NCI-H128 (cell line): Measurements from ENCODE around the gene ENGASE.
"Not testable (repeated sequence)": the region's sequence is repeated elsewhere in the genome, so short reads cannot be mapped to it uniquely, and the experiment has no call there.

Experiments used
- DNase-seq: peaks from one replicate; lab custom pipeline; 2025; ENCODE audit not compliant: unreplicated experiment; lab: John Stamatoyannopoulos, UW

ENGASE gene, protein sequence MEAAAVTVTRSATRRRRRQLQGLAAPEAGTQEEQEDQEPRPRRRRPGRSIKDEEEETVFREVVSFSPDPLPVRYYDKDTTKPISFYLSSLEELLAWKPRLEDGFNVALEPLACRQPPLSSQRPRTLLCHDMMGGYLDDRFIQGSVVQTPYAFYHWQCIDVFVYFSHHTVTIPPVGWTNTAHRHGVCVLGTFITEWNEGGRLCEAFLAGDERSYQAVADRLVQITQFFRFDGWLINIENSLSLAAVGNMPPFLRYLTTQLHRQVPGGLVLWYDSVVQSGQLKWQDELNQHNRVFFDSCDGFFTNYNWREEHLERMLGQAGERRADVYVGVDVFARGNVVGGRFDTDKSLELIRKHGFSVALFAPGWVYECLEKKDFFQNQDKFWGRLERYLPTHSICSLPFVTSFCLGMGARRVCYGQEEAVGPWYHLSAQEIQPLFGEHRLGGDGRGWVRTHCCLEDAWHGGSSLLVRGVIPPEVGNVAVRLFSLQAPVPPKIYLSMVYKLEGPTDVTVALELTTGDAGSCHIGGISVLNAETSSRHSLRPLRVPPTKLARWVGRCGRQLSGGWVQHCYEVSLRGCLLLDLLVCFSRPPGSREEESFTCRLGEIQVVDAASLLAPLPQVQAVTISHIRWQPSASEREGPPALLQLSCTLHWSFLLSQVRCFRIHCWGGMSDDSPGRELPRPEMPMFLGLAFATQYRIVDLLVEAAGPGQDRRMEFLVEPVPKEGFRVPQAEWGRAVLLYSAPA

DNA sequence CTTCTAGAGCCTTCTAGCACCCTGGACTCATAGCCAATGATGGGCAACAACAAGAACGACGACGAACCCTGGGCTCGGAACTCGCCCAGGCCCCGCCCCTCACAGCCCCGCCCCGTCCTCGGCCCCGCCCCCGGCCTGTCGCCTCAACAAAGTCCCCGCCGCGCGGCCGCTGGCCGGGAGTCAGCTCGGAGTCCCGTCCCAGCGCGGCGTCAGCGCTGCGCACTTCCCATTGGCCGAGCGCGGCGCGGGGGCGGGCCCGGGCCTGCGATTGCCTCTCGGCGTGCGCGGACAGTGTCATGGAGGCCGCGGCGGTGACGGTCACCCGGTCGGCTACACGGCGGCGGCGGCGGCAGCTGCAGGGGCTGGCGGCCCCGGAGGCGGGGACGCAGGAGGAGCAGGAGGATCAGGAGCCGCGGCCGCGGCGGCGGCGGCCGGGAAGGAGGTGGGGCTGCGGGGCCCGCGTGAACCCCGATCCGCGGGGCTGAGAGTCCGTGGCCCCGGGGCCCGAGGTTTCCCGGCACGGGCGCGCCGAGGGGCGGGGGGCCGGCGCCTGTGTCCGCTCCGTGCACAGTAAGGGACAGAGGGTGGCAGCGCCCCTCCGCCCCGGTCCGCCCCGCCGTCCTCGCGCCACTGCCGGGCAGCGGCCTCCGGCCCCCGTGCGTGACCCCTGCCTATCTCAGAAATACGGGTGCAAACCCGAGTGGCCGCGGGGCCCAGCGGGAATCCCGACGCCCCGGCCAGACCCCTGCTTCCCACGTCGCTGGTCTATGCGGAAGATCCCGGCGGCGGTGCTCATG, at the start of gene ENGASE:
ENGASE (plus strand) TSS at position 176 of the 797 bp plus-strand sequence; CDS start at position 297, 121 bp downstream.
- DNase-seq = peak; percentile 50

DNA sequence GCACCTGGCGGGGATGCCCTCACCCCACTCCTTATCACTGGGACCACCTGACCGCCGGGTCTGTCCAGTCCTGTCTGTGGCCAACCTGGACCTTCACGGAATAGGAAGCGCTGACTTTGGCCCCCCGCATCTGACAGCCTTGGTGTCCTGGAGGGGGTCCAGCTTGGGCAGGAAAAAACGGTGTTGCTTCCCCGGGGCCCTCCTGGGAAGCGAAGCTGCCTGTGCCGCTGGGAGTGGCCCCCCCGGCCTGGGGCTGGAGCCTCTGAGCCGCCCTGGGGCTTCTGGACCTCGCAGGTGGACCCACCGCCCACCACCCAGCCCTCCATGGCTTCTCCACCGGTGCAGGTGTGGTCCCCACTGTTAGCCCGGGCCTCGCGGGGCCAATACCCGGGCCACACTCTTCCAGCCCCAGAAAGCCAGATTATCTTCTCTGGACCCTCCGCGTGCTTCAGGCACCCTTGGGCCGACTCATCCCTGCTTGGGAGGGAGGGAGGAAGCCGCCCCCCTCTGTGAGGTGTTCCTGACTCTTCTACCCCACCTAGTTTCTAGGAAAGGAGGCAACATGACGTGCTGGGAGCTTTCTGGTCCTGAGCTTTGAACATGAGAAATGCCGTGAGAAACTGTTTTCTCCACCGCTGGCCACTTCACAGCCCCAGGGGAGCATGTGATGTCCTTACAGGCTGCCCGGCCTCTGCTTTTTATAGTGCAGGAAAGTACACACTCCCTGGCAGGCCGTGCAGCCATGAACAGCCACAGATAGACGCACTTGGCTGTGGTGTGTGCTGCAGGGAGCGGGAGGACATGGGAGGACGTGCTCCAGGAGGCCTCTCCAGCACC, 49.5 kb upstream of the ENGASE start:
- no peak for DNase-seq

DNA sequence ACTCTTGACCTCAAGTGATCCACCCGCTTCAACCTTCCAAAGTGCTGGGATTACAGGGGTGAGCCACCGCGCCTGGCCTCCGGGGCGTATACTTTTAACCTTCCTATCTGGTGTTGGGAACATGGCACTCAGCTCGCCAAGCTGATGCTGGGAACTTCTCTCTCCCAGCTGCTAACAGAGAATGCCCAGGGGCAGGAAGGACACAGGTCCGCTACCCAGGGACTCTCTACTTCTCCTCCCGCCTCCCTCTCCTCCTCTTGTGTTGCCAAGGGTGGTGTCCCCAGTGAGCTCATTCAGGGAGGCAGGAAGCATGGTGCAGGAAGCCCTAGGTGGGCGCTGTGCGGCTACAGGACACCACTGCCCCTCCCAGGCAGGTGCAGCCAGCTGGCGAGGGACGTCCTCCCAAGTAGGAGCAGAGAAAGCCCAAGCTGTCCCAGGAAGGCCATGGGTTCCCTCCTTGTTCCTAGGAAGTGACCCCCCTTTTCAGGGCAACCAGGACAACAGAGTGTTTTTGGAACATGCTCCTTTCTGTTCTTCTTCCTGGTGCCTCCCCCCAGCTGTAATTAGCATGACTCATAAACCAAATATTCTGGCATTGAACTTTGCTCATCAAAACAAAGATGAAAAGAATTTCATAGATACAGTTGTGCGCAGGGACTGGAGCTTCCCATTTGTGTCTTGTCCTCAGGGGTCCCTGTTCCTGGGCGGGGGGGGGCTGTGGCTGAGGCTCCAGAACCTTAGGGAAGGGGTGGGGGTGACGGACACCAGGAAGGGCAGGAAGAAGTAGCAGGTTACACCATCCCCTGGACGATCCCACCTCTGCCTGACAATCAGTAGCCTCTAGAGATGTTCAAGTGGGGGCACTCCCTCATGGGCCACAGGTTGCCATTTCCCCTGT, 48.0 kb upstream of the ENGASE start:
- DNase-seq = no peak

DNA sequence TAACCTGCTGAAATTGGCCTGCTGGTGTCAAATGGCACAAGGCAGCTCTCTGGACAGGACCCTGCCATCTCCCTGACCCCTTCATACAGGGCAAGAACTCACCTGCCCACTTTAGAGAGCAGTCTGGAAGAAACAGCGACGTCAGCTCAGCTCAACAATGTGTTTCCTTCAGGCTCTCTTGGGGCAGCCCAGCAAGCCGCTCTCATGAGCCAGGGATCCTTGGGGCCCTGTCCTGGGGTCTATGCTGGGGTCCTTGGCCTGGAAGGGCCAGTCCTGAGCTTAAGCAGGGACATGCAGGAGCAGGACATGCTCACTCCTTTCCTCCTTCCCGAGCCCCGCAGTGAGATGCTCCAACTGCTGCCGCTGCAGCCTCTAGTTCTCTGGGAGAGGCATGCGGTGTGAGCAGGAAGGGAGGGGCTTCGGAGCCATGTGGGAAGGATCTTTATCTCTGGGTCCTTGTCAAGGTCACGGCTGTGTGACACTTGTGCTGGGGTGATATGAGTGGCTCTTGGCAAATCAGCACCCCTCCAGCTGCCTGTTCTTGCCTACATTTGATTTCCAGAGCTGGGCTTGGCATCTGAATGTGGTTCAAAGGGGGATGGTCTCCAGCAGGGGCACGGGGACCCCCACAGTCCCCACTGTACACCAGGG, 47.2 kb upstream of the ENGASE start:
- DNase-seq = no peak

DNA sequence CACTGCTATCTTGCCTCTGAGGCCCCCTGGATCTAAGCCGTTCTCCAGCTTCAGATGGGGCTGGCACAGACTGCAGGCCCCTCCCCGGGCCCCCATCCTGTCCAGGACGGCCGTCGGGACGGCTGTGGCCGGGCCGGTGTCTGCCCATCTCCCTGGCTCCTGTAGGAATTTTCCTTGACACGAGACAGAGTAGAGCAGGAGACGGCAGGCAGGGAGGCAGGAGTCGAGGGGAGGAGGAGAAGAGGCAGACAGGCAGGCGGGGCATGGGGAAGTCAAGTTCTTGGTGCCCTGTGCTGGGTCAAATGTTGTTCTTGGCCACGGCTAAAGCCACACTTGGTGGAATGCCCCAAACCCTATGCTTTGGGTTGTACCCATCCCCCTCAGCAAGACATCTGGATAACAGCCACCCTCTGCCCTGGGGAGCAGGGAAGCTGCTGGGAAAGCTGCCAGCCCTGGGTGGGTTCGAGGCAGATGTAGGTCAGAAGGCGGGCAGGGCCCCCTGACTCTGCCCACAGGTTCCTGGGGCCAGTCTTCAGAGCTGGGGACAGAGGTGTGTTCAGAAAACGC, 46.6 kb upstream of the ENGASE start:
- DNase-seq = no peak

DNA sequence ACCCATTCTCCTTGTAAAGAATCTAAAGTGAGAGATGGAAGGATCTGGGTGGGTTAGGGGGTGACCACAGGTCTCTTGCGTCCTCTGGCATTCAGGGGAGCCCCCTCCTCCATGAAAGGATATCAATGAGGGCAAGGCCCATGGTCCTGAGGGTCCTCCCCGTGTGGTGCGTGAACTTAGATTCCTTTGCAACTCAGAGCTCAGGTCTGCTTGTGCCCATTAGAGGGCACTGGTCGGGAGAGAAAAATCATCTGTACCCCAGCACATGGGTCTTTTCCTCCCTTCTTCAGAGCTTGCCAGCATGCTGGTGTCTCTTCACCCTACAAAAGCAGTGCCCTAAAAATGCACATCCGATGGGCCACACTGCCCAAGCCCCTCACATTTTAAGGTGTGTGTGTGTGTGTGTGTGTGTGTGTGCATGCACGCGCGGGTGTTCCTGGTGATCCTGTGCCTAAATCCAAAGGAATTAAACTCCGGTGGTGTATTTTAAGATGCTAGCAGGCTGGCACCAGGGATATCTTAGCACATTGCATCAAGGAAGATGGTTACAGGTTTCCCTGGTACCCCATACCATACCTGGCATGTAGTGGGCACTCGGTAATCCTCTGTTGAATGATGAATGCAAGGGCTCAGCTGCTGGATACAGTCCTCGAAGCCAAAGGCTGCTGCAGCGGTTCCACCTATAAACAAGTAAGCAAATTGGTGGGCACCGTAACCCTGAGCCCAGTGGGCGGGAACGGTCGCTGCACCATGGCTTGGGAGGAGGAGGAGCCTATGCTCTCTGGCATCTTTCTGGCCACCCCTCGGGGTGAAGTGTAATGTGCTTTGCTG, 45.9 kb upstream of the ENGASE start:
- DNase-seq = no peak

DNA sequence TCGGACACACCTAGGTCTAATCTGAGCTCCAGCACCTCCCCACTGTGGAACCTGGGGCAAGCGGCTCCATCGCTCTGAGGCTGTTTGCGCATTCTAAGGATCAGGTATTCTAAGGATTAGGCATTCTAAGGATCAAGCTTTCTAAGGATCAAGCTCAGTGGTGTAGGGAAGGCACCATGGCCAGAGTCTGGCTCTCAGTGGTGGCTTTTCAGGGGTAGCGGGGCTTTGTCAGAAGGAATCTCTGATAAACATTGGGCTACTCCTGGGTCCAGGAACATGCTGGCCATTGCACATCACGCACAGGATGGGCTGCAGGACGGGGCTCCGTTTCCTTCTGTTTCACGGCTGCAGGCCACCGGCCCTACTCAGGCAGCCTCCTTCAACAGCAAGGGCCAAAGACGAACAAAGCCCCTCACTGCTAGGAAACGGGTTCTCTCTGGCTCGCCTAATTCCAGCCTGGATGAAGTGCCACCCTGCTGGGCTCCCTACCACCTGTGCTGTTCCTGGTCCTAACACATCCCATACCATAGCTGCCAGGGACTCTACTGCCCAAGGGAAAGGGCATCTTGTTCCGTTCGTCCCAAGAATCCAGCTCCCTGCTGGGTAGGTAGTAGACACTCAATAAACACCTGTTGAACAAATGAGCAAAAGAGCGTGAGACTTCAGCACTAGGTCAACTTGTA, 45.2 kb upstream of the ENGASE start:
- DNase-seq = no peak

DNA sequence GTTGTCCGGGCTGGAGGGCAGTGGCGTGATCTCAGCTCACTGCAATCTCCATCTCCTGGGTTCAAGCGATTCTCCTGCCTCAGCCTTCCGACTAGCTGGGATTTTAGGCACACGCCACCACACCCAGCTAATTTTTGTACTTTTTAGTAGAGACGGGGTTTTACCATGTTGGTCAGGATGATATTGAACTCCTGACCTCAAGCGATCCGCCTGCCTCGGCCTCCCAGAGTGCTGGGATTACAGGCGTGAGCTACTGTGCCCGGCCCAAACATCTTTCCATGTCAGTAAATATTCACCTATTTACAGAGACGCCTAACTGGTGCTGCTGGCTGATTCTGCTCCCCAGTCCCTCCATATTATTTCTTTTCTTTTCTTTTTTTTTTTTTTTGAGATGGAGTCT, 44.0 kb upstream of the ENGASE start:
- DNase-seq = not testable (repeated sequence)

DNA sequence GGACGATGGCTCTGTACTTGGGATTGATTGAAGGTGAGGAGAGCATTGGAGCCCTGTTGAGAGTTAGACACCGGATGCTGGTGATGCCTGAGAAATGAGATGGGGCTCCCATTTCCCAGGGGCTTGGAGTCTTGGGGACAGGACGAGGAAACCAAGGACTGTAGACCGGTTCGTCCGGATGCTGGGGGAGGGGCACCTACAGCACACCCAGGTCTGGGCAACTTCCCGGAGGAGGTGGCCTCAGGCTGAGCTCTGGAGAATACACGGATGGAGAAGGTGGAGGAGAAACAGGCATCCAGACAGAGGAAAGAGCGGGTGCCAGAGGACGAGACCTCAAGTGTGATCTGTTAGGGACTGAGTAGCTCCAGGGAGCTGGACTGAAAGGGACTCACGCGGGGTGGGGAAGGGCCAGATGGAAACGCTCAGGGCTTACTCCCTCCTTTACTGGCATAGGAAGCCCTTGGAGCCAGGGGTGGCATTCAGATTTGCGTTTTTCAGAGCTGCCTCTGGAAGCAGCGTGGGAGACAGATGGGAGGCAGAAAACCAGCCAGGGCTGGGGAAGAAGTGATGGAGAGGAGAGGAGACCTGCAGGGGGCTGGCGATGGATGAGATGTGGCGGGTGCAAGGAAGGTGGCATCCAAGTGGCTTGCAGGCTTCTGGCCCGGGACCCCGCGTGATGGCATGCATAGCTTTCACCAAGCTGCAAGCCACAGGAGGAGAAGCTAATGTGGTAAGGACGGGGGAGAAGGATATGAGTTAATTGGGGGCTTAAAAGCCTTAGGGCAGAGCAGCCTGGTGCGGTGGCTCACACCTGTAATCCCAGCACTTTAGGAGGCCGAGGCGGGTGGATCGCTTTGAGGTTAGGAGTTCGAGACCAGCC, 42.4 kb upstream of the ENGASE start:
- no peak for DNase-seq

DNA sequence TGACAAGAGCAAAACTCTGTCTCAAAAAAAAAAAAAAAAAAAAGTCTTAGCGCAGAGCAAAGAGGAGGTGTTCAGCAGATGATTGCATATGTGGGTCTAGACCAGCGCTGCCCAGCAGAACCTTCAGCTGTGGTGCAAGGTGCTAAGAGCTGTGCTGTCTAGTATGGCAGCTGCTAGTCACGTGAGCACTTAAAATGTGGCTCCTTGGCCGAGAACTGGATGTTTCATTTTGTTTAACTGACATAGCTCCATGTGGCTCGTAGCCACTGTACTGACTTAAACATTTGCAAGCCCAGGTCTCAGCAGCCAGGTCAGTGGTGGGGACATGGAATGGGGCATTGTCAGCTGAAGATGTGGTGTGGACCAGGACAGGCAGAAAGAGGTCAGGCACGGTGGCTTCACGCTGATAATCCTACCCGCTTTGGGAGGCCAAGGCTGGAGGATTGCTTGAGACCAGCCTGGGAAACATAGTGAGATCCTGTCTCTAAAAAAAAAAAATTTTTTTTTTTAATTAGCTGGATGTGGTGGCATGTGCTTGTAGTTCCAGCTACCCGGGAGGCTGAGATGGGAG, 41.5 kb upstream of the ENGASE start:
- DNase-seq = no peak

DNA sequence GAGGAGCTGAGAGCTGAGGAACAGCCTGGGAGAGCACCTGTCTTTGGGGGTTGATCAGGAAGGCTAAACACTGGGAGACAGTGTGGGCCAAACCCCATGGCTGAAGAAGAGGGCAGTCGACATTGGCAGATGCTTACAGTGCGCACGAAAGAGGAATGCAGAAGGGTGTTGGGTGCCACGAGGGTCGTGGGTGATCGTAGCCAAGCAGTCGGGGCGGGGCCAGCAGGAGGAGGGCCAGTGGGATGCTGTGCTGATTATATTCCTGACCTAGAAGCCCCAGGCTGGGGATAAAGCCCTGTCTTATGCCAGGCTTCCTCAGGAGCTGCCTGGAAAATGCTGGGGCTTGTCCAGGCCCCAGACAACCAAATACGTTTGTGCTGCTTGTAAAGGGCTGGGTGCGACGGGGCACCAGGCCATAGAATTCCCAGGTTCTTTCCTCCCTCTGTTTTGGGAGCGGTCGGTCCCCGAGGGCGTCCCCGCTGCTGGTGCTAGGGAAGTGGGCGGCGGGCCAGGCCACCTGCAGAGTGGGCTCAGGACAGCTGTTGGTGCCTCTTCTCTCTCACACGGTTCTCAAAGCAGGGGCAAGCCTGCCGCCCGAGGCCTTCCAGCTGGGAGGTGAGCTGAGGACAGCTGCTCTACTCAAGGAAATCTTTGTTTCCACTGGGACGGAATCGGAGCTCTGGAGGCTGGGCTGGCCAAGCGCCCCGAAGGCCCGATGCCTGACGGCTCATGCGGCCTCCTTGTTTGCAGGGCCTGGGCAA, 40.7 kb upstream of the ENGASE start:
- no peak for DNase-seq

DNA sequence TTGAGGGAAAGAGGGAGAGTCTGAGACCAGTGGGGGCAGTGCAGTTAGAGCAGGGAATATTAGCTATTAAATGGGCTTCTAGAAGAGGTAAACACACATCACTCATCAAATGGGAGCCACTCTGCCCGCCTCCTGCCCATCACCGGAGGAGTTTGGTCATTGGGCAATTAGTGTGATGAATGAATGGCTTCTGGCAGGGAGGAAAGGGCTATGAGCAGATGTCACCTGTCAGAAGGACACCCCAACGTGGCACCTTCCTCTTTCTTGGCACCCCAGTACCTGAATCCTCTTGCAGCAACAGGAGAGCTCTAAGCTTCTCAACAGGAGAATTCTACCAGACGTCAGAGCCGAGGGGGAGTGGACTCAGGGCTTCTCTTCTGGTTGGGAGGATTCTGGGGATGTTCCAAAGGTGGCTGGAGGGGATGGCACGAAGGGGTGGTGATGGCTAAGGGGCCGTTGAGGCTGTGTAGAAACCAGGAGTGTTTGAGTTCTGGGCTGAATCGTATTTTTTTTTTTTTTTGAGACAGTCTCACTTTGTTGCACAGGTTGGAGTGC, 39.6 kb upstream of the ENGASE start:
- no peak for DNase-seq

DNA sequence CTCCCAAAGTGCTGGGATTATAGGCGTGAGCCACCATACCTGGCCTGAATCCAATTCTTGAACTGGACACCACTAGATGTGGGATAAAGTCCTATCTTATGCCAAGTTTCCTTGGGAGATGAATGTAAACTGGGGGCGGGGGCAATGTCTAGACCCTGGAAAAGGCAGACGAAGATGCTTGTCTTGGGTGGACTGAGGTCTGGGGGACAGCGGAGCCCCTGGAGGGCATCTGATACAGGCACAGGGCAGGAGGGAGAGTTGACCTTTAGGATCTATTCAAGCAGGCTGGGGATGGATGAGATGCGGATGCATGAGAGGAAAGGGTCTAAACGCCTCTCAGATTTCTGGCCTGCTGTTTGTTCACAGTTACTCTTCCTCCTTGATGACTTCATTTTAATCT, 38.9 kb upstream of the ENGASE start:
- no peak for DNase-seq

DNA sequence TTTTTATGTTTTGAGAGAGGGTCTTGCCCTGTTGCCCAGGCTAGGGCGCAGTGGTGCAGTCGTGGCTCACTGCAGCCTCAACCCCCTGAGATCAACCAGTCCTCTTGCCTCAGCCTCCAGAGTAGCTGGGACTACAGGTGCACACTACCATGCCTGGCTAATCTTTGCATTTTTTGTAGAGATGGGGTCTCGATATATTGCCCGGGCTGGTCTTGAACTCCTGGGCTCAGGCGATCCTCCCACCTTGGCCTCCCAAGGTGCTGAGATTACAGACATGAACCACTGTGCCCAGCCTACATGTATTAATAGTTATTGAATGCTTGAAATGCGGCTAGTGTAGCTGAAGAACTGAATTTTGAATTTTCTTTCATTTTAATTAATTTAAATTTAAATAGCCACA, 38.4 kb upstream of the ENGASE start:
- no peak for DNase-seq

DNA sequence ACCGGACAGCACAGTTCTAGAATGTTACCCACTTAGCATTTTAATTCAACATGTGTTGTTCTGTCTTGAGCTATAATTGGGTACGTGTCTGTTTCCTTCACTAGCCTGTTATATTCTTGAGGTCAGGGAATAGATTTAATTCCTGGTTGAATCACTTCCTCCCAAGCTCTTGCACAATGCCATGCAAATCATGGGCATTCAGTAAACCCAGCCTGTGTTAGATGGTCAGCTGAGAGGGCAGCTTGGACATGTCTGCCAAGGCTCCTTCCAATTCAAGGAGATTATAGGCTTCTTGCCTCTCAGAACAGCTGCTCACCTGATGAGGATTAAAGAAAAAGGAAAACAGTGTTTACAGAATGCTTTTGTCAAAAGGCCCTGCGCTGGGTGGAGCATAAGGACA, 38.0 kb upstream of the ENGASE start:
- DNase-seq = no peak
